ENCODE measurements around the gene ASIP.
"Not testable (repeated sequence)": the region's sequence is repeated elsewhere in the genome, so short reads cannot be mapped to it uniquely, and the experiment has no call there.

GRCh38 chr20:34242015-34242414 is 792 bp downstream of the ASIP start:
- not testable (repeated sequence) for TF ChIP-seq CTCF, POLR2A (IDR thresholded peaks at IDR 0.05)

Measured in adrenal gland (tissue), 5 donors.